Thoracic aorta (tissue), 2 donors: ENCODE measurements around the gene WDR53. TPM values are rescaled to one million over a fixed set of nuclear protein-coding genes. Genes with fewer than 3 reads are reported as not detected.
"Not testable (repeated sequence)": the region's sequence is repeated elsewhere in the genome, so short reads cannot be mapped to it uniquely, and the experiment has no call there.

ENCODE experiments used
- ATAC-seq: fragments of 150-250 bp; one replicate; pipeline ENCODE4 v1.8.0; 2017; ENCODE audit warnings: low read depth; ENCODE audit not compliant: insufficient number of reproducible peaks, low FRiP score
- DNase-seq: peaks from one replicate; pipeline ENCODE4 v3.0.0-alpha.2; 2020; ENCODE audit warnings: low spot score
- H3K27ac ChIP-seq, 2 donors: fragments of 200-600 bp; sonication (generic); 1 replicate in 1 of 2; 2 replicates in 1 of 2; pipeline ENCODE4 v1.5.1; 2016; ENCODE audit warnings: mild to moderate bottlenecking in 2 of 2, moderate library complexity in 2 of 2
- H3K27me3 ChIP-seq: fragments of 200-600 bp; sonication (generic); replicated peaks from 2 replicates; pipeline ENCODE4 v1.6.0; 2016; ENCODE audit warnings: mild to moderate bottlenecking; ENCODE audit not compliant: insufficient read depth
- H3K36me3 ChIP-seq: fragments of 200-600 bp; sonication (generic); one replicate; pipeline ENCODE4 v1.5.1; 2016
- H3K4me1 ChIP-seq, 2 donors: fragments of 200-600 bp; sonication (generic); 1 replicate in 1 of 2; 2 replicates in 1 of 2; pipeline versions ENCODE4 v1.5.1 to v1.6.0; 2016; ENCODE audit warnings: low read depth in 2 of 2, mild to moderate bottlenecking in 1 of 2; ENCODE audit not compliant: control insufficient read depth in 1 of 2
- H3K4me3 ChIP-seq: fragments of 200-600 bp; sonication (generic); 2 replicates; pipeline ENCODE4 v1.5.1; 2016; ENCODE audit warnings: mild to moderate bottlenecking
- H3K9me3 ChIP-seq: fragments of 200-600 bp; sonication (generic); 2 replicates; pipeline ENCODE4 v1.5.1; 2016
- total RNA-seq, 2 donors: library from RNA; depleted of rRNA; stranded (reverse); fragments of >200 nt; gene quantifications; one replicate each; pipeline versions ENCODE4 v1.1.0 to v1.2.3, GENCODE V29; 2016
- TF ChIP-seq, protein P1 (sequence below): fragments of 200-600 bp; sonication (generic); IDR thresholded peaks from one replicate; pipeline ENCODE4 v1.5.1; 2019; ENCODE audit warnings: antibody characterized with exemption

The WDR53 gene
- total RNA-seq, result 1 to 10 TPM; 5.6 to 6.7 TPM

DNA sequence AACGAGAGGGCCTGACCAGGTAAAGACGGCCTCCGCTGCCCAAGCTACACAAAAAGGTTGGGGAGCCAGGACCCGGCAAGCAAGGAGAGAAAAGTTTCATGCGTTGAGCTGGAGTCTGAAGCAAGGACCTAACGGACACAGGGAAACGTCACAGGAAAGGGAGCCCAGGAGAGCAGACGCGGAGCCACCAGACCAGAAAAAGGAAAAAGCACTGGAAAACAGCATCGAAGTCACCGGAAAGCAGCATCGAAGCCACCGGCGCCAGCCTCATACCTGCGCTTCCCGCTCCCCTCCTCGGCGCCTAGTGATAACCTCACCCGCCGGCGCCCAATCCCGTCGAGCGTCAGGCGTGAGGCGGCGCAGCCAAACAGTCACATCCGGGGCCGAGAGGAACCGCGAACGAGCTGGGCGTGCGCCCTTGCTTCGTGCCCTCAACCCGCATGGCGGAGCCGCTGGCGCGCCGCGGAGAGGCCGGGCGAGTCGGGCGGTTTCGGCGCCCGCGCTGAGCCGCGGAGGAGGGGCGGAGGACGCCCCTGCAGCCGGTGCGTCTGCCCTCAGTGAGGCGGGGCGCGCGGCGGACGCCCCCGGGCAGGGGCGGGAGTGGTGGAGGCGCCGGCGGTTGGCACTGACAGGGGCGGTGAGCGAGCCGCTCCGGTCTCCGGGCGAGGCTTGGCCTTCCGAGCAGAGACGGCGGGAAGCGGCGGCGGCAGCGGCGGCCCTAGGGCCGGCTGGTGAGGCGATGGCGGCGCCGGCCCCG, at the start of gene WDR53, which contains the start of gene FBXO45:
TSS of gene WDR53 (minus strand) at position 309 of the 757 bp plus-strand sequence. CDS start 7,079 bp downstream, outside the sequence.
TSS of gene FBXO45 (plus strand) at position 415 of the 757 bp plus-strand sequence. CDS start at position 740, 325 bp downstream.
- no peaks in the 10 kb centered on the region for H3K27me3 ChIP-seq
- no peaks in the 10 kb centered on the region for H3K9me3 ChIP-seq
- peak within 1 kb of the TSS; percentile 90 for H3K4me3 ChIP-seq
- peak; percentile 89 for ATAC-seq
- peak; percentile 78 for DNase-seq
- H3K27ac ChIP-seq, result peak within 1 kb of the TSS; percentile 80 to 83
- peaks cover 15 to 21% of the 10 kb centered on the region in 2 donors for H3K4me1 ChIP-seq
- no peaks in the 10 kb centered on the region for H3K36me3 ChIP-seq
- TF ChIP-seq, protein P1, sequence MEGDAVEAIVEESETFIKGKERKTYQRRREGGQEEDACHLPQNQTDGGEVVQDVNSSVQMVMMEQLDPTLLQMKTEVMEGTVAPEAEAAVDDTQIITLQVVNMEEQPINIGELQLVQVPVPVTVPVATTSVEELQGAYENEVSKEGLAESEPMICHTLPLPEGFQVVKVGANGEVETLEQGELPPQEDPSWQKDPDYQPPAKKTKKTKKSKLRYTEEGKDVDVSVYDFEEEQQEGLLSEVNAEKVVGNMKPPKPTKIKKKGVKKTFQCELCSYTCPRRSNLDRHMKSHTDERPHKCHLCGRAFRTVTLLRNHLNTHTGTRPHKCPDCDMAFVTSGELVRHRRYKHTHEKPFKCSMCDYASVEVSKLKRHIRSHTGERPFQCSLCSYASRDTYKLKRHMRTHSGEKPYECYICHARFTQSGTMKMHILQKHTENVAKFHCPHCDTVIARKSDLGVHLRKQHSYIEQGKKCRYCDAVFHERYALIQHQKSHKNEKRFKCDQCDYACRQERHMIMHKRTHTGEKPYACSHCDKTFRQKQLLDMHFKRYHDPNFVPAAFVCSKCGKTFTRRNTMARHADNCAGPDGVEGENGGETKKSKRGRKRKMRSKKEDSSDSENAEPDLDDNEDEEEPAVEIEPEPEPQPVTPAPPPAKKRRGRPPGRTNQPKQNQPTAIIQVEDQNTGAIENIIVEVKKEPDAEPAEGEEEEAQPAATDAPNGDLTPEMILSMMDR, result no peak

DNA sequence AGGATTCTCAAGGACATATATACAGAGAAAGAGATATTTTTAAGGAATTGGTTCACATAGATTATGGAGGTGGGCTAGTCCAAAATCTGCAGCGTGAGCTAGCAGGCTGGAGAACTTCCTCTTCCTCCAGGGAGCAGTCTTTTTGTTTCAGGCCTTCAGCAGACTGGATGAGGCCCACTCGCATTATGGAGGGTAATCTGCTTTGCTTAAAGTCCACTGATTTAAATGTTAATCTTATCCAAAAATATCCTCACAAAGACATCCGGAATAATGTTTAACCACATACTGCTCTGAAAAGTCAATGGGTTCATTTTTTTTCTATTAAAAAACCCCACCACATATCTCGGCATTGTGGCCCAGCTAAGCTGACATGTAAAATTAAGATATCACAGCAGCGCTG, 48.9 kb upstream of the WDR53 start:
- Histone ChIP-seq H3K27me3 (no peaks in the 10 kb centered on the region), H3K4me3 (no peak overlapping the region), H3K9me3 (no peaks in the 10 kb centered on the region), H3K27ac (no peak overlapping the region), H3K36me3 (no peaks in the 10 kb centered on the region), H3K4me1 (no peaks in the 10 kb centered on the region)
- DNase-seq (no peak), ATAC-seq (no peak)
- TF ChIP-seq, protein P1, result no peak

DNA sequence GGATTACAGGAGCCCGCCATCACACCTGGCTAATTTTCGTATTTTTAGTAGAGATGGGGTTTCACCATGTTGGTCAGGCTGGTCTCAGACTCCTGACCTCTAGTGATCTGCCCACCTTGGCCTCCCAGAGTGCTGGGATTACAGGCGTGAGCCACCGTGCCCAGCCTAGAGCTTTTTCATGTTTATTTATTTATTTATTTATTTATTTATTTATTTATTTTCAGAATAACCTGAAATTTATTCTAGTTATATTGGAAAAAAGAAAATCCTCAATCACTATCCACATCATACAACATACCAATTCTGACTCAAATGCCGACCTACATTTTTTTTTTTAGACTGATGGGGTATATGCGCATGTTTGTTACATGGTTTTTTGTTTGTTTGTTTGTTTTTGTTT, 46.9 kb upstream of the WDR53 start:
- not testable (repeated sequence) for H3K36me3 ChIP-seq, DNase-seq, H3K9me3 ChIP-seq, H3K27me3 ChIP-seq, H3K4me3 ChIP-seq, H3K27ac ChIP-seq, H3K4me1 ChIP-seq, ATAC-seq

DNA sequence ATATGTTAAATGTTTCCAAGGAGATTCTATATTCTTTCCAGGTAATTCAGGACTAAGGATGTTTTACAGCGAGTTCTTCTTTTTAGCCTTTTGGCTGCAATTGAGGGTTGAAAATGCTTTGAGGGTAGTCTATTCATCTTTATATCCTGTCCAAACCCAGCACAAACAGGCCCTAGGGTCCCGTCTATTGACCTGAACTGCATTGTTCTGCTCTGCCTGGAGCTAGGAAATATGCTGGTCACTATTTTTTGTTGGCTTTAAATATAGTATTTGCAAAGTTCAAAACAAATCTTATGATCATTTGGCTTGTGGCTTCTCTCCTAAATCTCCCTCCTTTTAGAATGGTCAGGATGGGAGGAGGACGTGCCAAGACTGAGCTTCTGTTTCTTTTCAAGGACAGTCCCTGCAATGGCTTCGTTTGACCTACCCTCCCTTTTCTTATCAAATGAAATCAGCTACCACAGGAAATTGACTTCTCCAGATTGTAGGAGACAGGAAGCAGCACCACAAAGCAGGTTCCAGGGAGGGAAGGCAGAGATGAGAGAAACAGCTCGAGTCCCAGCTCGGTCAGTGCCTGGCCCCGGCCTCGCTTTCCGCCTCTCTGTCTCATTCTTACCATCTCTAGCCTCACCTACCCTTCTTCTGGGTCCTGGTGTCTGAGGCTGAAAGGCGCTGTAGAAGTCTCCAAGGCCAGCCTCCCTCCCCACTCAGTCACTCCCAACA, 43.6 kb upstream of the WDR53 start:
- no peak for ATAC-seq
- Histone ChIP-seq H3K4me3 (no peak overlapping the region), H3K4me1 (no peaks in the 10 kb centered on the region), H3K27ac (no peak overlapping the region), H3K27me3 (no peaks in the 10 kb centered on the region), H3K9me3 (no peaks in the 10 kb centered on the region), H3K36me3 (no peaks in the 10 kb centered on the region)
- DNase-seq, result no peak
- TF ChIP-seq, protein P1, result no peak

DNA sequence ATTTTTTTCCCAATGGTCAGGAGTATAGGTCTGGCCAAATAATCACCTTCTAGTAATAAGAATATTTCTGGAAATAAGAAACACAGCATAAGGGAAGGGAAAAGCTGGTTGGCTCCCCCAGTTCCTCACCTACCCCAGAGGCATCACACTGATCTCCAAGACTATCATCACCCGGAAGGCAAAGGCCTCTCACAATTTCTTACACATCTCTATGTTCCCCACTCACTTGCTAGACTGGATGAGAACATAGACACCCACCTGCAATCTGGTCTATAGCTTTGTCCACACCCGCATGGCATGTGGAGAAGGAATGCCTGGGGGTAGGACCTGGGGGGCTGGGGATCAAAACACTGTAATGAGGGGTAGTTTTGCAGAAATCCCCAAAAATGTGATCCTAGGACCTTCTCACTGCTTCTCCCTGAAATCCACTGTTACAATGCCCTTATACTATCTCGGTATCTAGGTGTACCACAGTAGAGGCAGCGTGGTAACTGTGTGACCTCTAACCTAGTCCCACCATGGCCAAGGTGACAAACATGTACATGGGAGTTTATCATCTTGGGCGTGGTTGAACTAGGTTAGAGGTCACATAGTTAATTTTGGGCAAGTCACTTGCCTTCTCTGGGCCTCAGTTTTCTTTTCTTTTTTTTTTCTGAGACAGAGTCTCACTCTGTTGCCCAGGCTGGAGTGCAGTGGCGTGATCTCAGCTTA, 41.6 kb upstream of the WDR53 start:
- H3K36me3 ChIP-seq, result no peaks in the 10 kb centered on the region
- H3K9me3 ChIP-seq, result no peaks in the 10 kb centered on the region
- no peaks in the 10 kb centered on the region for H3K27me3 ChIP-seq
- H3K4me1 ChIP-seq, result no peaks in the 10 kb centered on the region
- DNase-seq (no peak), ATAC-seq (no peak)
- H3K27ac ChIP-seq, result no peak overlapping the region
- no peak overlapping the region for H3K4me3 ChIP-seq
- TF ChIP-seq, protein P1, result no peak
